Measurements from ENCODE around the gene GARNL3.
A peak's percentile ranks its signal among the peaks of the same experiment; 100 is the strongest.

The GARNL3 gene

DNA sequence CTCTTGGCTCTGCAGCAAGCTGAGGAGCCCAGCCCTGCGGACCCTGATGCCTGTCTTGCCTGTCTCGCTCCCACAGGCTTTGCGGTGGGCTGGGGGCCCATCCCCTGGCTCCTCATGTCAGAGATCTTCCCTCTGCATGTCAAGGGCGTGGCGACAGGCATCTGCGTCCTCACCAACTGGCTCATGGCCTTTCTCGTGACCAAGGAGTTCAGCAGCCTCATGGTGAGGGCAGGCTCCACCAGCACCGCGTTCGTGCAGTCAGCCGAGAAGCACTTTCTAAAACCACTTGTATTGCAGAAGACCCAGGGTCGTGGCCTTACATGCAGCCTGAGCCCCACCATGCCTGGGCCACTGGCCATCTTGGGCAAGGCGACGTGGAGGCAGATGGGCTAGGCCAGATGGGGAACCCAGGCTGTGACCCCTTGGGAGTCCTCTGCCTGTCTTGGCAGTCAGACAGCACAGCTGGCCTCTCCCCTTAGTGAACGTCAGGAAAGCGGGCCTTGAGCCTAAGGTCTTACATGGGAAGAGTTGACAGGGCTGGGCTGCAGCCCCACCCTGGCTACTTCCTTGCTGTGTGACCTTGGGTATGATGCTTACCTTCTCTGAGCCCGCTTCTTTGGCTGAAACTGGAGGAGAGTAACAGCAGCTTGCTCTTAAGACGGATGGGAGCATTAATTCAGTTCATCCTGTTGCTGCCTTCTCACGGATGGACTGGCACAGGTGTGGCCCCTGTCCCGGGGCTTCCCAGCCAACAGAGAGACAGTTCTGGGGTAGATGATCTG is 141.0 kb downstream of the GARNL3 start:
- no peak for DNase-seq (ENCODE audit: low read depth)

DNA sequence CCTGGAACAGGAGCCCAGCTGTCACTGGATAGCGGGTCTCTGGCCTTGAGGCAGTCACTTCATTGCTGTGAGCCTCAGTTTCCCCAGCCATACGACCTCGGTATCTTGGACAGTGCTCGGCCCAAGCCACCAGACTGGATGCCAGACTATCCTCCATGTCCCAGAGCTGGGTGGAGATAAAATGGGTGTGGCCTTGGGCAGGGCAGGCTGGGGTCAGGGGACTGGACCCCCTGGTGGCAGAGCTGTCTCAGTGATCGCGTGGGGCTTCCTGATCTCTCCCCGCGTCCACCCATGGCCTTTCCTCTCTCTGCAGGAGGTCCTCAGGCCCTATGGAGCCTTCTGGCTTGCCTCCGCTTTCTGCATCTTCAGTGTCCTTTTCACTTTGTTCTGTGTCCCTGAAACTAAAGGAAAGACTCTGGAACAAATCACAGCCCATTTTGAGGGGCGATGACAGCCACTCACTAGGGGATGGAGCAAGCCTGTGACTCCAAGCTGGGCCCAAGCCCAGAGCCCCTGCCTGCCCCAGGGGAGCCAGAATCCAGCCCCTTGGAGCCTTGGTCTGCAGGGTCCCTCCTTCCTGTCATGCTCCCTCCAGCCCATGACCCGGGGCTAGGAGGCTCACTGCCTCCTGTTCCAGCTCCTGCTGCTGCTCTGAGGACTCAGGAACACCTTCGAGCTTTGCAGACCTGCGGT is 142.4 kb downstream of the GARNL3 start:
- DNase-seq (ENCODE audit: low read depth) = no peak

DNA sequence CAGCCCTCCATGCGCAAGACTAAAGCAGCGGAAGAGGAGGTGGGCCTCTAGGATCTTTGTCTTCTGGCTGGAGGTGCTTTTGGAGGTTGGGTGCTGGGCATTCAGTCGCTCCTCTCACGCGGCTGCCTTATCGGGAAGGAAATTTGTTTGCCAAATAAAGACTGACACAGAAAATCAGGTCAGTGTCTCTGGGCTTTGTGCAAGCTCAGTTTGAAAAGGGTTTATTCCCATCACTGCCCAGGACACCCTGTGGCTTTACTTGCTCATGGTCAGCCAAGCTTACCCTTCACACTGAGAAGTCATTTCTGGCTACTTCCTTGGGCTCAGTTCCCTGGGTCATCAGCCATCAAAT is 142.9 kb downstream of the GARNL3 start:
- no peak for DNase-seq (ENCODE audit: low read depth)

DNA sequence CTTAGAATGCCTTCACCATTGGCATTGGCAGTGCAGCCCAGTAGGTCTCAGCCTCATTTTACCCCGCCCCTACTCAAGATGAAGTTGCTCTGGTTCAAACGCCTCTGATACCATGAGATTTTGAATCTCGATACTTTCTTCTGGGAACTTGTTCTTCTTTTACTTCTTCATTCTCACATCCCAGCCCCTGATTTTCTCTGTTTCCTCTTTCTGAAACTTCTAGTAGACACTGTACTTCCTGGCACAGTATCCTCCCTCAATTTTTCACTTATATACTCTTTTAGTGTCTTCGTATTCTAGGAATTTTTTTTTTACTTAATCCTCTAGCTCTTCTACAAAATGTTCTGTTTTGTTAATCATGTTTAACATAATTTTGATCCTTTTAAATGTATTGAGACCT is 146.5 kb downstream of the GARNL3 start:
- no peak for DNase-seq (ENCODE audit: low read depth)

DNA sequence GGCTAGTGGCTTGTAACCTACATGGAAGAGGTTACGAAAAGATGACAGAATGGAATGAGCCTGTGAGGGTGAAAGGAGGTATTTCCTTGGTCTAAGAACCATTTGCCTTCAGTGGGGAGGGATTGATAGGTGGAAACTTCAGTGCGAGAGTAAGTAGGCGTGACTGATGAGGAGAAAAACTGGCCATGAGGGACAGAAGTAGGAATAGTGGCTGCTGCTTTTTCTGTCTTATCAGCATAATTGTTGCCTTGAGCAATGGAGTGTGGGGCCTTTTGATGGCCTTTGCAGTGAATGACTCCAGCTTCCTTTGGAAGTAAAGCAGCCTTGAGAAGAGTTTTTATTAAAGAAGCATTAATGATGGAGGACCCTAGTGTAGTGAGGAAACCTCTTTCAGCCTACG is 150.6 kb downstream of the GARNL3 start:
- DNase-seq (ENCODE audit: low read depth) = no peak

DNA sequence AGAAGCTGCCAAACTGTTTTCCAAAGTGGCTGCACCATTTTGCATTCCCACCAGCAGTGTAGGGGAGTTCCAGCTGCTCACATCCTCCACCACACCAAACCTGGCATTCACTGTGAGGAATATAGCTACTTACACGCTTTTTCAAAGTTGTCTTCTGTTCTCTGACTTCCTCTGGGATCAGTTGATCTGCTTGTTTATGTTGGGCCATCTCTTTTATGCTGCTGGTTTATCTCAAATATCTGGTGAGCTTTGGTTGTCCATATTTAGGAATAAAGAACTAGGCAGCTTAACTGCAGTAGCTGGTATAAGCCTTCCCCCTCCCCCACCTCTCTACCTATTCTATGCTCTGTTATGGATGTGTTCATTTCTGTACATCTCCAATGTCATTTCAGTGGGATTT is 151.1 kb downstream of the GARNL3 start:
- DNase-seq (ENCODE audit: low read depth) = no peak

DNA sequence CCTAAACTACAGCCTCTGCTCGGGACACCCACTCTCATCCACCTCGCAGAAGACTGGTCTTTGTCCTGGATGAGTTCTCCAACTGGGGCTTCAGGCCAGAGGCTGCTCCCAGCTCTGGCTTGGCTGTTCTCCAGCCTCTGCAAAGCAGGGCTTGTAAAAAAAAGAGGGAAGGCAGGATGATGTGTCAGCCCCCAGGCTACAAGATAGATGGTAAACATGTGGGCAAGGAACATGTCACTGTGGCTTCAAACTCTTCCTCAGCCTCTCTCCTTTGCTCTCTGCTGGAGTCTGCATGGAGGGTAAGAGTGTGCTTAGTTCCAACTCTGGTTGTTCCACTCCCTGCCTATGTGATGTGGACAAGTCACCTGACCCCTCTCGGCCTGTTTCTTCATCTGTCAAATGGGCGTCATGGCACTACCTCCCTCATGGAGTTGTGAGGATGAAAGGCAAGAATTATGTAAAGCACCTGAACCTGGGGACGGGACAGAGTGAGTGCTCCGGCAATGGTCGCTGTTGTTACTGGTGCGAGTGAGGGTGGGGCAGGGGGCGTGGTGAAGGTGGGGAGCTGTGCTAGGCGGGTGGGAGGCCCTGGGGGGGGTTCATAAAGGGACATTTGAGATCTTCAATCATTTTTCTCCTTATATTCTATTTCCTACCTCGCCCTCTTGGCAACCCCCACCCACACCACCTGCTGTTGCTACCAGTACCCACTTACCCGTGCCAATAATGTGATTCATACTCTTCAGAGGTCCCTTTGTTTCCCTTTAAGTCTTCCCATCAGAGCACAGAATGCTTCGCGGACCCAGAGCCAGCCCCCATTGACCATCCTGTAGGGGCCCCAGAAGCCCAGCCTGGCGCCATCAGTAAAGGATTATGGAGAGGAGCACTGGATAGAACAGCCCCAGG is 152.8 kb downstream of the GARNL3 start:
- DNase-seq (ENCODE audit: low read depth) = peak; percentile 41

DNA sequence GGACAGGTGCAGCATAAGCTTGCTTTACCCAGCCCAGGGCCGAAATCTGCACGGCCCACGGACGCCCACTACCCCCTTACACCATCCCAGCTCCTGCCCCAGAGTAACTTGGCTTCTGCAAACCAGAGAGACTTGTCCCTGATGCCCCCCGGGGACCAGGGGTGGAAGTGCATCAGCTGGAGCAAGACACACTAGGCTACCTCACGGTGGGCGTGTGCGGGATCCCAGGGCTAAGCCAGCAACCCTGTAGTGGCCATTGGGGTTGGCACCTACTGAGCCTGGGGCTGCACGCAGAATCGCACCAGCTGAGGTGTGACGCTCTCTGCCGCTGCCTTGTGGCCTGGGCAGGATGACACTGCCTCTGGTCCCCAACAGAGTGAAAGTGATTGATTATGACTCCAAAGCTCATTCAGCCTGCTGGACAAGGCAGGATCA is 153.5 kb downstream of the GARNL3 start:
- DNase-seq (ENCODE audit: low read depth) = no peak

DNA sequence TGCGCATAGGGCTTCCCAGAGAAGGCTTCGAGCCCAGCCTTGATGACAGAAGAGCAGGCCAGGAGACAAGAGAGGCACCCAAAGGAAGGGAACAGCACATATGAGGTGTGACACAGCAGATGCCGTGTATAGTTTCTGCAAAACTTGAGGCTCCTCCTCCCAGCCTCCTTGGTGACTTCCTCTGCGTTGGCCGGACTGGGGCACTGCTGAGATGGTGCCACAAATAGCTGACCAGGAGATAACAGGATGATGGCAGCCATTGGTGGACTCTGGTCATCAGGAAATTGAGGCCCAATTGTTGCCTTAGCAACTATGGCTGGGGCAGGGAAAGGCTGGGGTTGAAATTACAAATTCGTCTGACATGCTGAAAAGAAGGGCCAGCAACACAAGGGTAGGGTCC is 154.8 kb downstream of the GARNL3 start:
- DNase-seq (ENCODE audit: low read depth) = no peak

DNA sequence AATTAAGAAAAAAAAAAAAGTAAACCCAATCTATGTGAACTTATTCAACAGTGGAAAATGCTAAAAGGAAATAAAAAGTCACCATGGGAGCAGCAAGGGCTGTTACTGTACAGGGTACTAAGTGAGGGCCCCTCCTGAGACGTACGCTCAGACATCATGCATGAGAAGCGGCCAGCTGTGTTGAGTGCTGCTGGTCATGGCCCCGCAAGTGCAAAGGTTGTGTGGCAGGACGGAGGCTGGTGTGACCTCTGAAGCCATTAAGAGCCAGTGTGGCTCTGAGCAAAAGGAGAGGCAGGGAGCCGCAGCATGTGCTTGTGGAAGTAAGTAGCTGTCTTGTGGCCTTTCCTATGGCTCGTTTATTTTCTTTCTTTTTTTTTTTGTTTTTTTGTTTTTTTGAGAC is 156.5 kb downstream of the GARNL3 start:
- no peak for DNase-seq (ENCODE audit: low read depth)

DNA sequence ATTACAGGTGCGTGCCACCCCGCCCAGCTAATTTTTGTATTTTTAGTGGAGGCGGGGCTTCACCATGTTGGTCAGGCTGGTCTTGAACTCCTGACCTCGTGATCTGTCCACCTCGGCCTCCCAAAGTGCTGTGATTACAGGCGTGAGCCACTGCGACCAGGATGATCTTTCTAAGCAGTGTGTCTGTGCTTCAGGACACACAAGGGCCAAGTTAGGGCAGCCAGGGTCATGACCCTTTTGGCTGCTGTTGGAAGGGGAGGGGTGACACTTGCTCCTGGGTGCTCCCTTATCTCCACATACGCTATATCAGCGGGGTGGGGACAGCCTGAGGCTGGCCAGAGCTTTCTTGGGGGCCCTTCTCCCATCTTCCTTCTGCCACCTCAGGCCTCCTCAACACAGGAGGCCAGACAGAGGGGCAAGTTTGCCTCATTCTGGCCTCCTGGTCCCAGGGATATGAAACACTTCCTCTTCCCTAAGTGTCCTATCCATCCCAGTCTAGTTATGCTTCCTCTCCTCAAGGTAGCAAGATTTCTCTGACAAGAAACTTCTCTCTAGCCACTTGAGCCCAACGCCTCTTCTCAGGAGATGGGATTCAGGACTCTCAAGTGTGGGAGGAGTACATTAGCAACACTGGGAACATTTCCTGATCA is 157.7 kb downstream of the GARNL3 start:
- no peak for DNase-seq (ENCODE audit: low read depth)

DNA sequence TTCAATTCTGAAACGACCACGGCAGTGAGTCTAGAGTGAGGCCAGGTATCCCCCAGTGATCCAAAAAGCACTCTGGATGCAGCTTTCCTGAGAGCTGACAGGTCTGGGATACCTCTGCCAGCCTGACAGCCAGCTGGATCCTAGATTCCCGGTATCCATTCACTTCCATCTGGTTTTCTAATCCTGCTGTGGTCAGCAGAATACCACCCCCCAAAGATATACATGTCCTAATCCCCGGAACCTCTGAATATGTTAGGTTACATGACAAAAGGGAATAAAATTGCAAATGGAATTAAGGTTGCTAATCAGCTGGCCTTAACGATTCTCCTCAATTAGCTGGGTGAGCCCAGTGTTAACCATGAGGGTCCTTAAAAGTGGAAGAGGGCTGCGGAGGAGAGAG is 158.2 kb downstream of the GARNL3 start:
- no peak for DNase-seq (ENCODE audit: low read depth)

DNA sequence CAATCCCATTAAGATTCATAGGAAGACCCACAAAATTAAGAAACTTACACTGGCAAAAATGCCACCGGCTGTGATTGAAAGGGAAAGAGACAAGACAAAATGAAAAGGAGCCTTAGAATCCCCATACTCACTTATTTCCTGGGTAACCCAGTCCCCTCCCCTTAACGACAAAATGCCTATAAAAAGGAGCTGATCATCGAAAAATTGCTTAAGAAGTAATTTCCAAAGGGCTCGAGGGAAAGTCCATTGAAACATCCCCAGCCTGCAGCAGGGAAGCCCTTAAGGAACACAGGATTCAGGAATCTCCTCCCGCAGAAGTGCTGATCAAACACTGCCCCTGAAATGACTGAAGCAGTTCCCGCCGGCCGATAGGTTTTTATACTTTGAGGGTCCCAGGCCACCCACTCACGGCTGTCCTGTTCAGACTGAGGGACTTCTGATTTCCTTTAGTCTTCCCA is 158.9 kb downstream of the GARNL3 start:
- DNase-seq (ENCODE audit: low read depth) = no peak

DNA sequence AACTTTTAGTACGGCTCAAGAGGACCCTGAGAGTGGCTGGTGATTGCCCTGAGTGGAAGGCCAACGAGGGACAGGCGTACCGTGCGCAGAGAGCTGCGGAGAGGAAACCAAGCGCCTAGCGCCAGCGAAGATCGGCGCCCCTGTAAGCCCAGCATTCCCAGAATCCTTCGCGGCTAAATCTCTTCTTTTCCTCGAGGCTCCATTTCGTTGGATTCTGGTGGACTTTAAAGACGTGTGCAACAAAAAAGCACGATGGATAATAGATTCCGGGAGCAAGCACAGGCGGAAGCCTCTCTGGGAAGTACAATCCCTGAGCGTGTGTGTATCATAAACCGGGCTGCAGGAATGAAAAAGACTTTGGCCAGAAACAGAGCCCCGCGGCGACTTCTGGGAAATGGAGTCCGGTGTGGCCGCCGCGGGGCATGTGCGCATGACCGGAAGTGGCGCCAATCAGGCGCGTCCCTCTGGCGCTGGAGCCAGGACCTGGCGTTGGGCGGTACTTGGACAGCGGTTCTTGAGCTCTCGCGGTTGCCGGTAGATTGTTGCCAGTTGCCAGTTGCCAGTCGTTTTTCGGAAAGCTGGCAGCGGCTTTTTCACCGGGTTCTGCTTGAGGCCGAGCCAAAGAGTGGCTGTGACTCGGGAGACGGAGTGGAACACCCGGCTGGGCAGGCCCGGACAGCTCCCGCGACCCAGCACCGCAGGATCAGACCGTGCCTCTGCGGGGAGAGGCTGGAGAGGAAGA is 159.5 kb downstream of the GARNL3 start, which contains the start of gene ZNF79:
Gene ZNF79, plus strand, starts transcription at position 449 of the 742 bp plus-strand sequence. CDS start 406 bp downstream, outside the sequence.
- DNase-seq (ENCODE audit: low read depth) = peak; percentile 91

DNA sequence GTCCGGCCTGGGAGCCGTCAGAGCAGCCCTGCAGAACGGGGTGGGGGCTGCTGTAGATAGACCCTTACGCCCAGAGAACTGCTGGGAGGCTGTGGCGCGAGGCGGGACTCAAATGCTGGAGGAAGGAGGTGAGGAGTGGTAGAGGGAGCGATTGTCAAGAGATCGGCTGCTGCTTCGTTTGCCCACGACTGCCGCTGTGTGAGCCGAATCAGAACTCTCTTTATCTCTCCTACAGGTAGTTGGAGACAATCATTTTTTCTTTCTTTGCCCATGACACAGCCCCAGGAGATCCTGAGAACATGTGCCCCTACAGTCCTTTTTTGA is 160.1 kb downstream of the GARNL3 start:
- no peak for DNase-seq (ENCODE audit: low read depth)

DNA sequence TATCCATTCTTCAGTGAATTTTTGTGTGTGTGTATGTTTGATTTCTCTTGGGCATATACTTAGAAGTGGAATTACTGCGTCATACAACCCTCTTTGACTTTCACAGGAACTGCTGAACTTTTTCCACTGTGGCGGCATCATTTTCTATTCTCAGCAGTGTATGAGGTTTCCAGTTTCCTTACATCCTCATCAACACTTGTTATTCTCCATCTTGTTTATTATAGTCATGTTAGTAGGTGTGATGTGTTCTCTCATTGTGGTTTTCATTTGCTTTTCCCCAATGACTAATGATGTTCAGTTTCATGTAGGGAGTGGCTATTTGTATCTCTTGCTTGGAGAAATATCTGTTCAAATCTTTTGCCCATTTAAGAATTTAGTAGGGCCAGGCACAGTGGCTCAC is 162.2 kb downstream of the GARNL3 start:
- DNase-seq (ENCODE audit: low read depth) = no peak

DNA sequence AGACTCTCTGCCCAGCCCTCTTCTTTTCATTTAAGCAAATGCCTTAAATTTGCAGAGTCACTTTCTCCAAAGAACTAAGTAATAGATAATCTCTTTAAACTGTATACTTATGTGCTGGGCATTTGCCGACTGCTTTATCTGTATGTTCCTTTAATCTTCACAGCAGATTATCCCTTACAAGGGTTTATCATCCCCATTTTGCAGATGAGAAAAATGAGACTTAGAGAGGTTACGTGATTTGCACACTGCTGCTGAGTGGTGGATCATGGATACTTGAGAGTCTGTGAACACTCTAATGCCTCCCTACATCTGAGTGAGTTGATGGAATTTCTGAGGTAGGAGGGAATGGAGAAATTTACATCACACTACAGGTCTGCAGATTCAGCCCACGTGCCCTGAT is 163.8 kb downstream of the GARNL3 start:
- no peak for DNase-seq (ENCODE audit: low read depth)

DNA sequence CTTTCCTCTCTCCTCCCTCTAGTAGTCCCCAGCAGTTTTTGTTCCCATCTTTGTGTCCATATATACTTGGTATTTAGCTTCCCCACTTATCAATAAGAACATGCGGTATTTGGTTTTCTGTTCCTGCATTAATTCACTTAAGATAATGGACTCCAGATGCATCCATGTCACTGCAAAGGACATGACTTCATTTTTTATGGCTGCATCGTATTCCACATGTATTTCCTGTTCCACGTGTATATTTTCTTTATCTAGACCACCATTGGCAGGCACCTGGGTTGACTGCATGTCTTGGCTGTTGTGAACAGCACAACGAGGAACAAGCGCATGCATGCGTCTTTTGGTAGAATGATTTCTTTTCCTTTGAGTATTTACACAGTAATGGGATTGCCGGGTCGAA is 165.8 kb downstream of the GARNL3 start:
- DNase-seq (ENCODE audit: low read depth) = no peak

DNA sequence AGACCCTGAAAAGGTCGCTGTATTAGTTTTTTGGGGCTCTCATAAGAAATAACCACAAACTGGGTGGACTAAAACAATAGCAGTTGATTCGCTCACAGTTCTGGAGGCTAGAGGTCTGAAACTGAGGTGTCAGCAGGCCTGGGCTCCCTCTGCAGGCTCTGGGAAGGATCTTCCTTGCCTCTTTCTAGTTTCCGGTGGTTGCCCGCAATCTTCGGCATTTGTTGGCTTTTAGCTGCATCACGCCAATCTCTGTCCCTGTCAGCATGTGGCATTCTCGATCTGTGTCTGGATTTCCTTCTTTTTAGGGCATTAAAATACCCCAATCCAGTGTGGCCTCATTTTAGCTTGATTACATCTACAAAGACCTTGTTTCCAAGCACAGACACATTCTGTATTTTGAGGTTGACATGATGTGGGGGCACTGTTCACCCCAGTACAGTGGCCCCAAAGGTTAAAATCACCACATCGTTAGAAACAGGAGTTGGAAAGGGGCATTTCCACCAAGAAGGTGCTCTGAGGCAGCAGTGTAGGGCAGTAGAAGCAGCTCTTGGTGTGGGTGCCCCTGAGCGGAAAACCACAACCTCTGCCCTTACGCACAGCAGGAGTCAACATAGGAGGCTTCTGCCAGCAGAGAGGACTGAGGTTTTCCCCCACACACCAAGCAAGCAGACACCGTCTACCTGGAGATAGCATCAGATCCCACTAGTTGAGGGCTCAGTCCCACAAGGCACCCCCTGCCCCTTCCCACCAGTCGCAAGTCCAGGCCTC is 173.1 kb downstream of the GARNL3 start:
- DNase-seq (ENCODE audit: low read depth) = no peak

DNA sequence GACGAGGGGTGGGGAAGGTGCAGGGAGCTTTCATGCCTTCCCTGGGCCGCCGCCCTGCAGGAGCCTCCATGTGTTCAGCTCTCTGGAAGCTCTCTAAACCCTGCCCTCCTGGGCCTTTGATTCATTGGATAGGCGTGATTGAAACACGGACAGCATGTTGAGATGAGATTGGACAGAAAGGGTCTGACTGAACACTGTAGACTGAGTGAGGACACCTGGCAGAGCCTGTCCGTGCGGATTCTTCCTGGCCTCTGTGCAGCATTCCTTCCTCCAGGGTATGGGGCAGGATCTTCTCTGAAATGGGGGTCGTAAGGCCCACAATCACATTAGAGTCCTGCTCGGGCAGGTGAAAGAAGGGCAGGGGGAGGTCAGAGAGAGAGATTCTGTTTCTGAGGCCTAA is 173.8 kb downstream of the GARNL3 start:
- DNase-seq (ENCODE audit: low read depth) = no peak
